CD4-positive, alpha-beta T cell treated with Interleukin-6 at 100 ng/mL for 8 hours (primary cell): ENCODE data around the gene KLHL30.

Experiments
- DNase-seq: peaks from one replicate; pipeline ENCODE4 v3.0.0-alpha.2; 2020; ENCODE audit warnings: mixed read lengths, low spot score

The KLHL30 gene

GRCh38 chr2:238149841-238150572 is 11.5 kb downstream of the KLHL30 start:
- DNase-seq: no peak

DNA sequence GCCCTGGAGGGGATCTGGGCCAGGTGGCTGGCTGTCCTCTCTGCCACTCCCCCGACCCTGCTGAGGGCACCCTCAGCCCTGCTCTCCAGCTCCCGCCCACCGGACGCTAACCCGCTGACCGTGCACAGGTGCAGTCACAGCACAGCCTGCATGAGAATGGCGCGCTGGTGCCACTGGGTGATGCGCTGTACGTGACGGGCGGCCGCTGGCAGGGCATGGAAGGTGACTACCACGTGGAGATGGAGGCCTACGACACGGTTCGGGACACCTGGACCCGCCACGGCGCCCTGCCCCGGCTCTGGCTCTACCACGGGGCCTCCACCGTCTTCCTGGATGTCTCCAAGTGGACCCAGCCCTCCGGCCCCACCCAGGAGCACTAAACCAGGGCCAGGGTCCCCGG is 12.2 kb downstream of the KLHL30 start:
- no peak for DNase-seq

DNA sequence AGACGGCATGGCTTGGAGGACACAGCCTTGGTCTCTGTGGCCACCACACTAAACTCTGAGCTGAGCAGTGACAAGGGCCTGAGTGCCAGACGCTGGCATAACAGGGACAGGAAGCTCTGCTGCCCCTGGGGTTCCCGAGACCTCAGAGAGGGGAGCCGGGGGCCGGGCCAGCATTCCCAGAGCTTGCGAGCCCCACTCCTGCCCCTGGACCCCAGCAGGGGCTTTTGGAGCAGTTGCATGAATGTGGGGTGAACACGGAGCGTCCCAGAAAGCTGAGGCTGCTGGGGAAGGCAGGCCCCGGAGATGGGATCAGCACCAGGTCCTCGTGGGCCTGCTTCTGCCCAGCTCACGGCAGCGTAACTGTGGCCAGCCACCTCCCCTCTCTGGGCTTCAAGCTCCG is 12.7 kb downstream of the KLHL30 start:
- no peak for DNase-seq

- no peak for DNase-seq
Measured at GRCh38 chr2:238151628-238152235, 13.3 kb downstream of the KLHL30 start.

- no peak for DNase-seq
Measured at GRCh38 chr2:238152771-238153688, 14.6 kb downstream of the KLHL30 start.

GRCh38 chr2:238154570-238154969 is 16.1 kb downstream of the KLHL30 start:
- DNase-seq: no peak

- DNase-seq: no peak
Measured at GRCh38 chr2:238155051-238155760, 16.7 kb downstream of the KLHL30 start.

DNA sequence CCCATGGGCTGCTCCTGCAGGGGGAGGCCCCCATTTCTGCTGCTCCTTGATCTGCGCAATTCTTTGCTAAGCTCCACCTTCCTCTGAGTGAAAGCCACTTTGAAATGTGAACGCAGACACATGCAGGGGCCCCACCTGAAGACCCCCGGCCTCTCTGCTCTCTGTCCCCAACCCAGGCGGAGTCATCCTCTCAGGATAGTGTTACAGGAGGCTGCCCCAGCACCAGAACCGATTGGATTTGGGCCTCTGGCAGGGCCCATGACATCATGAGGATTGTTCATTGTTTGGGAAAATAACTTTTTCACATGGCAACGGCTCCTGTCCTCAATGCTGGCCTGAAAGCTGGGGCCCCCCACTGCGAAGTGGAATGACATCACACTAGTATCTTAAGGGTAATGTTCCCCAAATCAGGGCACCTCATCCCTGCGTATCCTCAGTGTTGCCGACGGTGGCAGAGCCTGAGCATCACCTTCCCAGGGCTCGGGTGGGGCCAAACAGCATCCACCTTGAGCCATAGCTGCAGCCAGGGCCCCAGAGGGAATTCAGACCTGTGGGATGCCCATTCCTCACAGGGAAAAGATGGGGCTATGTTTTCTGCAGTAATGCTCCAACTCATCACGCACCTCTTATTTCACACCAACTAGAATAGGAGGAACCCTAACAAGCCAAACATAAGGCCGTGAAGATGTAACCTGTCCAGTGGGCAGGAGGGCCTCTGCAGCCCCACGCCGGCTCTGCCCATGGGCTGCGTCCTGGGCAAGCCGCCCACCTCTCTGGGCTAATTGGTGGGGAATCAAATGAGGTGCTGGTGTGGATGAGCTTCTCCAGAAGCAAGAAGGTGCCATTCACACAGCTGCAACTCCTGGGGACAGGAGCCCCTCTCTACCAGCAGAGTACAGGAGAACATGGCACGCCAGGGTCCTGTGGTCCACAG is 17.6 kb downstream of the KLHL30 start:
- no peak for DNase-seq

DNA sequence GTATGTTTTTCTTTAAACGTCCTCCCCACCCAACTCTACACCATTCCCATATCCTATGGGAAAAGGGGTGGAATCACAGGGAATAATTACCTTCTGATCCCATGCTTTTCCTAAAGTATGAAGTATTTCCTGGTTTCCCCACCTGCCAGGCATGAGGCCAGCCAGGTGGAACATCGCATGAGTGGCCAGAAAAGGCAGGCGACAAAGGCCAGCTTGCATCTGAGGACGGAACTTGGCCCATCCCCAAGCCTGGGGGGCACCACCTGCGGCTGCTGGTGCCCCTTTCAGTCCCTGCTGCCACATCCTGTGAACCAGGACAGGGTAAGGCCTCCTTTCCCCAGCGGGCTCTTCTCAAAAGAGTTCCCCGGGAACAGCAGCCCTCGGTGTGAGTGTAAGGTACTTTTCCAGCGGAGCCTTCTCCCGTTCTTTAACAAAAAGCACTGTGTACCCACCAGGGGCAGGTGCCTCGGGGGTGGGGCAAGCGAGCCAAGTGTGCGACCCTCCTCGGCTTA is 19.1 kb downstream of the KLHL30 start:
- no peak for DNase-seq

DNA sequence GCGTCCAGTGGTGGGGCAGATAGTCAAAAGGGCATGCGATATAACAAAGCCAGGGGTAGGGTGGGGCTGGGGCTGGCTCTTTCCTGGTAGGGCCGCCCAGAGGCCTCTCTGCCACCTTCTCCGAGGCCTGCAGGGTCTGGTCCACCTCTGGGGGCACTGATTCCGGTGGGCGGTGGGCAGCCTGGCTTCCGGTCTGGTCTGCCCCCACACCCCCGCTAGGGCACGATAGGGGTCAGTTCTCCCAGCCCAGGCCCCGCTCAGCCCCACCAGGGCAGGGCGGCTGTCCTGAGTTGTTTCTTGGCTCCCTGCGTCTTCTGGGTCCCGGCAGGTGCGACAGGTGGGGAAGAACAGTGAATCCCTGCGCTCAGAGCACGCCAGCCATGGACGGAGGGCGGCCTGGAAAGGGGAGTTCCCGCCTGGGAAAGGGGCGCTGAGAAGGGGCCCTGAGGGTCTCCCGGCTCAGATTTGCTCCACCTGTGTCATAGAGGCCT is 19.6 kb downstream of the KLHL30 start:
- DNase-seq: no peak

DNA sequence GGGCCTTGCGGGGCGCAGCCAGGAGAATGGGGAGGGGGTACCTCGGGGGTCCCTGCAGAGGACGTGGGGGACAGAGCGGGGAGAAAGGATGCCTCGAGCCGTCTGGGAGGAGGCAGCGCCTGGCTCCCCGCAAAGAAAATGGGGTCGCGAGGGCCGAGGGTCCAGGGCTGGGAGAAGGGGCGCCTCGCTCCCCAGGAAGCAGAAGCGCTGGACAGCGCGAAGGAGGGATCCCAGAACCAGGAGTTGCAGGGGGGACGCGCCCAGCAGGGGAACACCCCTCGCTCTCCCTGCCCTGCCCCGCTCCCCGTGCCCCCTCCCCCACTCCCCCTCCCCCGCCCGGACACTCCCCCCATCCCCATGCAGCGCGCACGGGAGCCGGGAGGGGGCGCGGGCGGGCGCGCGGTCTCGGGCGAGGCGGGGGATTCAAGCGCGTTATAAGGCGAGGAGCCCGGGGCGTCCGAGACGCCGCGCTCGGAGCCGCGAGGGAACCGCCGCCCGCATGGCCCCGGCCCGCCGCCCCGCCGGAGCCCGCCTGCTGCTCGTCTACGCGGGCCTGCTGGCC is 20.1 kb downstream of the KLHL30 start, which contains the start of gene ERFE:
TSS of gene ERFE (plus strand) at position 462 of the 562 bp plus-strand sequence. CDS start at position 500, 38 bp downstream.
- peak; percentile 16 for DNase-seq

DNA sequence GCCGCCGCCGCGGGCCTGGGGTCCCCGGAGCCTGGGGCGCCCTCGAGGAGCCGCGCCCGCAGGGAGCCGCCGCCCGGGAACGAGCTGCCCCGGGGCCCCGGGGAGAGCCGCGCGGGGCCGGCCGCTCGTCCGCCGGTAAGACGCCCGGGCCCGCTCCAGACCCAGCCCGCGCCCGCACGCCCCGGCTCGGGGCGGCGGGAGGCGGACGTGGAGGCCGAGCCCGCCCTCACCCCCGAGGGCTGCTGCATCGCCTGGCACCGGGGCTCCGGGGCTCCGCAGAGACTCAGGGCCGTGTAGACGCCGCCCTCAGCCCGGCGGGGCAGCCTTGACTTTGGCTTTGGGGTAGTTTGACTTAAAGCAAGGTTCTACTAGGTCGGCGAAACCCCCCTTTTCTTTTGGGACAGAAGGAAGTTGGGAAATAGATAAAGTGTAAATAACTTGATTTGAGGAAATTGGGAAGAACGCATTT is 20.6 kb downstream of the KLHL30 start:
- DNase-seq: no peak

DNA sequence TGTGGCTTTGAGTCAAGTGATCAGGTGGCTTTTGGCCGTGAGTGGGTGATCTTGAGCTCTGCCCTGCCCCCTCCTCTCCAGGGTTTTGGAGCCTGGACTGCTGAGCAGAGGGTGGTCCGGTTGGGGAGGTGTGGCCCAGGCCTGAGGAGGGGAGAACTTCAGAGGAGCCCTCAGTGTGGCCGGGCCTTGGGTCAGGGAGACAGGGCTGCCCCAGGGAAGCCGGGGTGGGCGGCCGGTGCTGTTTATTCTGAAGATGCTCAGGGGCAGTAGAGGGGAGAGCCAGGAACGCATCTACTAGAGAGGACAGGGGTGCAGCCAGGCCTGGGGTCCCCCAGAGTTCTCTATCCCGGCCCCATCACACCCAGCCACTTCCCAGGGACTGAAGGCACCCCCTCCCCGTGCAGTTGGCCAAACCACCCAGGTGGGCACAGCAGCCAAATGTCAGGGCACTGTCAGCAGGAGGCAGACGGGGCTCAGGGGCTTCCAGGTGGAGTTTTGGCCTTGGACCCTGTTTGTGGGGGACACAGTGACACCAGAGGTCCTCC is 21.3 kb downstream of the KLHL30 start:
- DNase-seq: no peak

DNA sequence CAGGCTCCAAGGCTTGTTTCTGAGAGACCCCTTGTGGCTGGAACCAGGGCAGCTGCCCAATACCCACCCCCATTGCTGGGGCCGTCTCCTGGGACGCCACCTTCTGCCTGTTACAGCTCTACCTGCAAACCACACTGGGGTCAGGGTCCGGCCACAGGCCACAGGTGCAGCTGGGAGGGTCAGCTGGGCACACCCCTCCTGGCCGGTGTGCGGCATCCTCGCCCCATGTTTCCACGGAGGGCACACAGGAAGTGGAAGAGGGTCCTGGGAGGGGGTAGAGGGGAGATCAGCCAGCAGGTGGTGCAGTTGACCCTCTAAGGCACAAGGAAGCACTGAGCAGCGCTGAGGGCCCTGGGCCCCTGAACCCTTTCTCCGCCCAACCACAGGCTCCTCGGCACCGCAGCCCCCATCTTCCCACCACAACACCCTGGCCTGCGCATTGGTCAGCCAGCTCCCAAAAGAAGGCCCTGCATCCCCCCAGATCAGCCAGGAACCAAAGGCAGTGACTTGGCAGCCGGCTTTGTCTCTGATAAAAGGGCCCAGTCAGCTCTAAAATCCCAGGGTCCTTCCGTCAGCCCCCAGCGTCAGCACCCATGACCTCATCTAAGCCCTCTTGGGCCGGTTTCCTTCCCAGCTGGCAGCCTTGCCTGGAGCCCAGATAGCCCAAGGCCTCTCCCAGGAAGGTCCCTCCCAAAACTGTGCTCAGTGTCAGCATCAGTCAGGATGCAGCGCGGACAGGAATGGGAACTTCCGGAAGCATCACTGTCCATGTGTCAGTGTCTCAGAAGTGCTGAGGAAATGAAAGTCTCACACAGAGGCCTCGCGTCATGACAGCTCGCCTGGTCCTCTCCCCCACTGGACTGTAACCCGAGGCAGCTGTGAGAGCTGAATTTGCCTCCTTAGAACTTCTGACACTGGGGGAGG is 22.0 kb downstream of the KLHL30 start:
- no peak for DNase-seq

- DNase-seq: no peak
Measured at GRCh38 chr2:238161291-238162051, 23.0 kb downstream of the KLHL30 start.

GRCh38 chr2:238162251-238162845 is 23.9 kb downstream of the KLHL30 start:
- no peak for DNase-seq

GRCh38 chr2:238162846-238163441 is 24.5 kb downstream of the KLHL30 start:
- DNase-seq: no peak
